GM12878 (cell line): Measurements from ENCODE around the gene UMPS. TPM values are rescaled to one million over a fixed set of nuclear protein-coding genes. Genes with fewer than 3 reads are reported as not detected.

Source experiments
- ATAC-seq: fragments of 200-7000 bp; cut with Tn5 transposase; 3 replicates; pipeline ENCODE4 v1.9.1; 2020; ENCODE audit warnings: mild to moderate bottlenecking, moderate library complexity
- BruUV-seq: library from RNA; stranded (reverse); fragments of 400-500 nt; replicated peaks from 2 replicates; lab custom pipeline; 2021; lab: Mats Ljungman, UMichigan
- CTCF ChIA-PET: fragments of 300-600 bp; sonication (Branson Sonifier 250); formaldehyde crosslinking; extraction: SDS; loops from one replicate; lab custom pipeline; 2021; ENCODE audit warnings: inconsistent platforms; lab: Yijun Ruan, JAX
- POLR2A ChIA-PET: fragments of 350-600 bp; formaldehyde crosslinking; extraction: SDS; loops from one replicate; lab custom pipeline; 2021; ENCODE audit warnings: inconsistent platforms; lab: Charles Lee
- RAD21 ChIA-PET: fragments of 300-600 bp; sonication (Branson Sonifier 250); formaldehyde crosslinking; loops from one replicate; lab custom pipeline; 2023; ENCODE audit warnings: antibody characterized with exemption; ENCODE audit not compliant: unreplicated experiment; lab: Charles Lee
- SMC1A ChIA-PET: fragments of 300-600 bp; sonication (Branson Sonifier 250); formaldehyde crosslinking; loops from one replicate; lab custom pipeline; 2023; ENCODE audit not compliant: unreplicated experiment, uncharacterized antibody; lab: Charles Lee
- DNase-seq: peaks from one replicate; pipeline ENCODE4 v3.0.0-alpha.2; 2011; ENCODE audit warnings: low read depth, low spot score
- FAIRE-seq: peaks from 3 replicates; lab custom pipeline; 2011; peaks lifted over from hg19 to GRCh38; lab: Jason Lieb, UNC
- H2AFZ ChIP-seq: 2 replicates; pipeline ENCODE4 v1.6.0; 2011; ENCODE audit warnings: low read depth, low read length, control low read depth; ENCODE audit not compliant: control insufficient read depth
- H3K27ac ChIP-seq: 2 replicates; pipeline ENCODE4 v1.5.1; 2011; ENCODE audit warnings: control low read depth; ENCODE audit not compliant: control insufficient read depth, insufficient read depth
- H3K27me3 ChIP-seq, 2 experiments: replicated peaks in 1 of 2; 2 replicates each; pipeline versions ENCODE4 v1.6.0 to v1.6.1; 2011; ENCODE audit warnings: low read length in 1 of 2; ENCODE audit not compliant: control insufficient read depth in 2 of 2, insufficient read depth in 2 of 2
- H3K36me3 ChIP-seq, 2 experiments: 2 replicates each; pipeline ENCODE4 v1.5.1; 2011; ENCODE audit warnings: low read length in 1 of 2; ENCODE audit not compliant: control insufficient read depth in 2 of 2, insufficient read depth in 2 of 2
- H3K4me1 ChIP-seq: 2 replicates; pipeline ENCODE4 v1.6.1; 2011; ENCODE audit warnings: mild to moderate bottlenecking, low read length, moderate library complexity, mixed read lengths; ENCODE audit not compliant: control insufficient read depth, insufficient read depth
- H3K4me2 ChIP-seq: 2 replicates; pipeline ENCODE4 v1.6.0; 2011; ENCODE audit warnings: control low read depth; ENCODE audit not compliant: control insufficient read depth, insufficient read depth
- H3K4me3 ChIP-seq: fragments of 200-600 bp; sonication (generic); 2 replicates; pipeline ENCODE4 v1.5.1; 2016
- H3K79me2 ChIP-seq: 2 replicates; pipeline ENCODE4 v1.6.0; 2011; ENCODE audit warnings: low read length; ENCODE audit not compliant: control insufficient read depth, insufficient read depth
- H3K9ac ChIP-seq: 2 replicates; pipeline ENCODE4 v1.8.0; 2011; ENCODE audit warnings: low read length, control low read depth, mixed read lengths; ENCODE audit not compliant: control insufficient read depth, insufficient read depth
- H3K9me3 ChIP-seq: replicated peaks from 3 replicates; pipeline ENCODE4 v1.5.1; 2011; ENCODE audit warnings: mild to moderate bottlenecking, low read length; ENCODE audit not compliant: control insufficient read depth, insufficient read depth
- H4K20me1 ChIP-seq: 2 replicates; pipeline ENCODE4 v1.6.0; 2011; ENCODE audit not compliant: control insufficient read depth, insufficient read depth
- CHD1 ChIP-seq: IDR thresholded peaks from 2 replicates; pipeline ENCODE4 v1.6.1; 2012; ENCODE audit warnings: low read depth, low read length, improper control_type of control experiment
- JUND ChIP-seq: IDR thresholded peaks from 2 replicates; pipeline ENCODE4 v1.6.1; 2012; ENCODE audit warnings: low read depth, mild to moderate bottlenecking, low read length, improper control_type of control experiment, moderate library complexity
- MAX ChIP-seq: IDR thresholded peaks from 2 replicates; pipeline ENCODE4 v1.6.1; 2012; ENCODE audit warnings: low read depth, low read length, improper control_type of control experiment
- NFIC ChIP-seq: IDR thresholded peaks from 2 replicates; pipeline ENCODE4 v1.6.1; 2012; ENCODE audit warnings: low read depth, mild to moderate bottlenecking, inconsistent platforms, low read length, moderate library complexity
- RBBP5 ChIP-seq: fragments of 200-600 bp; sonication (generic); conservative IDR thresholded peaks from 2 replicates; pipeline ENCODE4 v1.6.1; 2016
- SMAD5 ChIP-seq: IDR thresholded peaks from 2 replicates; pipeline ENCODE4 v1.6.1; 2016; ENCODE audit warnings: antibody characterized with exemption, low read depth
- WGBS: methylation state at CpG from one replicate; pipeline ENCODE4 v1.1.6; 2016; ENCODE audit warnings: low lambda C conversion rate; ENCODE audit not compliant: insufficient replicate concordance, insufficient coverage; ENCODE audit errors: missing lambda C conversion rate; 5-methylcytosine and 5-hydroxymethylcytosine counted together
- in situ Hi-C: fragments of 300-500 bp; cut with MboI; formaldehyde crosslinking; loops from 9 replicates; pipeline ENCODE4 v1.14.3; 2018; ENCODE audit warnings: mixed read lengths
- intact Hi-C: fragments of 100-400 bp; cut with micrococcal nuclease; formaldehyde crosslinking; loops from one replicate; pipeline ENCODE4 v1.14.2; 2022; ENCODE audit not compliant: unreplicated experiment
- polyA plus RNA-seq, 11 experiments: library from polyadenylated mRNA; depleted of rRNA in 4 of 11; unstranded in 6 of 11; stranded (reverse) in 5 of 11; fragments of >200 nt; fragmentation: Nextera tagmentation in 4 of 11; fragmentation: Illumina TruSeq in 1 of 11; extraction: Ambion mirVana in 4 of 11; extraction: Trizol in 1 of 11; gene quantifications; 1 replicate in 1 of 11; 2 replicates in 10 of 11; pipeline versions ENCODE4 v1.2.1 to v1.2.3, GENCODE V29; 2011 to 2016; ENCODE audit warnings: inconsistent platforms in 2 of 11, missing spikeins in 2 of 11, low read depth in 1 of 11
- total RNA-seq, 4 experiments: library from RNA; depleted of rRNA in 3 of 4; stranded (reverse); fragments of >200 nt in 3 of 4; fragmentation: Illumina TruSeq in 1 of 4; extraction: Trizol in 1 of 4; gene quantifications; 2 replicates each; pipeline versions ENCODE4 v1.2.1 to v1.2.3, GENCODE V29; 2013 to 2021

Gene UMPS
- total and polyA plus RNA-seq, 10 of the 15 experiments (the other 5 are each of a cell fraction or from before 2014, with no cell fraction given) = 30.6 to 82.8 (median 49.5) TPM

GRCh38 chr3:124785973-124786372 lies 55.7 kb downstream of the UMPS start:
- RAD21 ChIA-PET = interaction anchor here (0.8 to 5.3 kb wide), 11 partner anchors 15 to 733 kb away, joined by 3 to 41 read pairs (median 3); partner anchors contain the start of gene ITGB5
- Histone ChIP-seq H3K4me3 (no peak overlapping the region), H2AFZ (no peak overlapping the region), H3K4me1 (peaks cover 19% of the 10 kb centered on the region), H3K27ac (no peak overlapping the region), H3K79me2 (no peaks in the 10 kb centered on the region), H3K9ac (no peak overlapping the region), H3K27me3 (no peaks in the 10 kb centered on the region), H3K9me3 (no peaks in the 10 kb centered on the region), H3K36me3 (no peaks in the 10 kb centered on the region), H4K20me1 (no peaks in the 10 kb centered on the region), H3K4me2 (no peak overlapping the region)
- CTCF ChIA-PET = interaction anchor here (0.6 to 7.0 kb wide), 25 partner anchors 8 to 796 kb away, joined by 3 to 96 read pairs (median 5); partner anchors contain the start of gene MUC13
- POLR2A ChIA-PET = interaction anchor here (0.7 to 1.6 kb wide), 4 partner anchors 8 to 262 kb away, joined by 3 to 5 read pairs (median 4); no protein-coding TSS in a partner anchor
- intact Hi-C loops (no loop called here), in situ Hi-C loops (no loop called here)
- SMC1A ChIA-PET = interaction anchor here (0.6 to 7.1 kb wide), 24 partner anchors 12 to 649 kb away, joined by 3 to 88 read pairs (median 4); no protein-coding TSS in a partner anchor
- FAIRE-seq = no peak
- 65% methylated on average over 3 of the region's 3 CpGs for WGBS
- DNase-seq = no peak
- no peak for TF ChIP-seq NFIC
- TF ChIP-seq CHD1 = no peak
- TF ChIP-seq RBBP5 = no peak
- TF ChIP-seq SMAD5 = no peak
- TF ChIP-seq MAX = no peak
- TF ChIP-seq JUND = no peak
- BruUV-seq = no TSS peak
- no peak for ATAC-seq
